HepG2 (cell line): ENCODE results near the gene MSI2. TPM values are rescaled to one million over a fixed set of nuclear protein-coding genes. Genes with fewer than 3 reads are reported as not detected.

Source experiments
- AGO1 ChIP-seq: fragments of 200-400 bp; formaldehyde crosslinking; IDR thresholded peaks from 2 replicates; pipeline ENCODE4 v1.6.1; 2017; ENCODE audit warnings: mild to moderate bottlenecking, low read depth, low read length, moderate library complexity; ENCODE audit not compliant: poor library complexity, severe bottlenecking
- ATF4 ChIP-seq, 2 experiments: fragments of 450-650 bp in 1 of 2; sonication (generic) in 1 of 2; formaldehyde crosslinking; IDR thresholded peaks; 2 replicates each; pipeline versions ENCODE4 v1.5.0 to v1.8.0; 2020 to 2022; ENCODE audit warnings: mild to moderate bottlenecking in 1 of 2, missing genetic modification reagents in 1 of 2
- CHD2 ChIP-seq: IDR thresholded peaks from 2 replicates; pipeline ENCODE4 v1.6.1; 2011; ENCODE audit warnings: low read depth, low read length, improper control_type of control experiment
- DPF2 ChIP-seq: sonication (generic); formaldehyde crosslinking; IDR thresholded peaks from 2 replicates; pipeline ENCODE4 v1.4.0; 2020; ENCODE audit warnings: mild to moderate bottlenecking, low read depth, missing genetic modification reagents, borderline replicate concordance
- KDM6A ChIP-seq: IDR thresholded peaks from 2 replicates; pipeline ENCODE4 v1.6.1; 2016; ENCODE audit warnings: low read depth
- KLF6 ChIP-seq: IDR thresholded peaks from 2 replicates; pipeline ENCODE4 v1.8.0; 2016; ENCODE audit warnings: missing biosample characterization, missing genetic modification reagents
- LCORL ChIP-seq, 2 experiments: fragments of 450-650 bp in 1 of 2; sonication (generic) in 1 of 2; formaldehyde crosslinking in 1 of 2; IDR thresholded peaks; 2 replicates each; pipeline versions ENCODE4 v1.5.0 to v1.6.1; 2017 to 2020; ENCODE audit warnings: antibody characterized with exemption in 1 of 2, missing genetic modification reagents in 1 of 2
- NR2F2 ChIP-seq: IDR thresholded peaks from 2 replicates; pipeline ENCODE4 v1.6.1; 2012; ENCODE audit warnings: low read depth, inconsistent platforms, borderline replicate concordance
- RERE ChIP-seq: IDR thresholded peaks from 2 replicates; pipeline ENCODE4 v1.6.1; 2016; ENCODE audit warnings: low read depth, missing genetic modification reagents, missing compliant biosample characterization
- SRSF1 ChIP-seq: fragments of 200-400 bp; formaldehyde crosslinking; optimal IDR thresholded peaks from 2 replicates; pipeline ENCODE3; 2017; ENCODE audit warnings: mild to moderate bottlenecking, low read depth, low read length, moderate library complexity
- YEATS4 ChIP-seq: sonication (generic); formaldehyde crosslinking; IDR thresholded peaks from 2 replicates; pipeline ENCODE4 v1.4.0; 2020; ENCODE audit warnings: missing genetic modification reagents, borderline replicate concordance
- ZNF441 ChIP-seq: sonication (generic); formaldehyde crosslinking; IDR thresholded peaks from 2 replicates; pipeline ENCODE4 v1.7.0; 2021; ENCODE audit warnings: missing genetic modification reagents, borderline replicate concordance
- ZNF562 ChIP-seq: sonication (generic); formaldehyde crosslinking; IDR thresholded peaks from 2 replicates; pipeline ENCODE4 v1.8.0; 2022; ENCODE audit warnings: missing genetic modification reagents, borderline replicate concordance
- ZNF609 ChIP-seq: sonication (generic); formaldehyde crosslinking; IDR thresholded peaks from 2 replicates; pipeline ENCODE4 v1.4.0; 2020; ENCODE audit warnings: mild to moderate bottlenecking, missing genetic modification reagents, borderline replicate concordance
- ZSCAN31 ChIP-seq: sonication (generic); formaldehyde crosslinking; IDR thresholded peaks from 2 replicates; pipeline ENCODE4 v1.5.0; 2020; ENCODE audit warnings: low read depth, mild to moderate bottlenecking, missing genetic modification reagents
- polyA plus RNA-seq, 8 experiments: library from polyadenylated mRNA; depleted of rRNA in 3 of 8; stranded (reverse) in 7 of 8; unstranded in 1 of 8; fragments of >200 nt; fragmentation: Illumina TruSeq in 4 of 8; extraction: Trizol in 4 of 8; gene quantifications; 2 replicates each; pipeline versions ENCODE4 v1.2.1 to v1.2.3, GENCODE V29; 2011 to 2016; ENCODE audit warnings: low read depth in 4 of 8, missing spikeins in 1 of 8, mixed read lengths in 1 of 8; ENCODE audit not compliant: insufficient read depth in 1 of 8
- total RNA-seq, 5 experiments: library from RNA; depleted of rRNA; stranded (reverse); fragments of >200 nt; fragmentation: Illumina TruSeq; extraction: Trizol; gene quantifications; 2 replicates each; pipeline ENCODE4 v1.2.3, GENCODE V29; 2016; ENCODE audit warnings: low read depth in 1 of 5

Gene MSI2
- total and polyA plus RNA-seq, 2 of the 13 experiments (the other 11 are each of a cell fraction or from before 2014, with no cell fraction given), result 77.5 to 78.4 TPM

- TF ChIP-seq ZNF609 (peak; percentile 83; the same call in 1 of the 2 replicates), ATF4 (CRISPR knock-in tag; IDR thresholded peaks at IDR 0.05) (peak in 1 of 2 experiments; percentile 40; a peak in 1 of 4 replicates), CHD2 (0 out of 2 replicates have a peak, but pooled peaks have one; percentile 16), LCORL (IDR thresholded peaks at IDR 0.05) (no peak), LCORL (CRISPR knock-in tag; IDR thresholded peaks at IDR 0.05) (peak; percentile 79), DPF2 (CRISPR knock-in tag) (no peak), NR2F2 (peak; percentile 62; the same call in 1 of the 2 replicates), AGO1 (no peak), KDM6A (CRISPR knock-in tag) (peak; percentile 30; the same call in 1 of the 2 replicates), RERE (CRISPR knock-in tag) (peak; percentile 56; the same call in 1 of the 2 replicates), ZSCAN31 (CRISPR knock-in tag) (0 out of 2 replicates have a peak, but pooled peaks have one; percentile 27), ZNF562 (no peak), YEATS4 (CRISPR knock-in tag) (0 out of 2 replicates have a peak, but pooled peaks have one; percentile 19), SRSF1 (peak; percentile 83), ZNF441 (CRISPR knock-in tag) (peak; percentile 87), KLF6 (CRISPR knock-in tag) (0 out of 2 replicates have a peak, but pooled peaks have one; percentile 23)
These were observed 292.4 kb downstream of the MSI2 start (continued) for GRCh38 chr17:57548421-57549410.
